Stimulated activated CD8-positive, alpha-beta memory T cell treated with anti-CD3 and anti-CD28 coated beads, Interleukin-12 subunit alpha, Interleukin-12 subunit beta, amount 100 ng/mL, for 24 hours (primary cell): ENCODE data around the gene CROCC2.

Experiments used
- DNase-seq: peaks from one replicate; pipeline ENCODE4 v3.0.0-alpha.2; 2020; ENCODE audit errors: extremely low read depth

CROCC2 gene

GRCh38 chr2:240875228-240876034 lies 30.7 kb upstream of the CROCC2 start:
- no peak for DNase-seq

- no peak for DNase-seq
These were observed 30.1 kb upstream of the CROCC2 start for GRCh38 chr2:240876035-240876474.

GRCh38 chr2:240876475-240877251 lies 29.5 kb upstream of the CROCC2 start:
- DNase-seq = no peak

- DNase-seq = no peak
These were observed 28.4 kb upstream of the CROCC2 start for GRCh38 chr2:240877460-240878340.

GRCh38 chr2:240878341-240878936 lies 27.7 kb upstream of the CROCC2 start:
- DNase-seq = no peak

GRCh38 chr2:240879105-240879504 lies 27.0 kb upstream of the CROCC2 start:
- DNase-seq = no peak

GRCh38 chr2:240881913-240882312 lies 24.2 kb upstream of the CROCC2 start:
- no peak for DNase-seq

- no peak for DNase-seq
These were observed 21.9 kb upstream of the CROCC2 start for GRCh38 chr2:240884221-240884620.

- no peak for DNase-seq
These were observed 21.4 kb upstream of the CROCC2 start for GRCh38 chr2:240884745-240885144.

GRCh38 chr2:240885566-240885965 lies 20.6 kb upstream of the CROCC2 start:
- DNase-seq = no peak

- no peak for DNase-seq
These were observed 20.0 kb upstream of the CROCC2 start for GRCh38 chr2:240886023-240886565.

GRCh38 chr2:240886678-240887609 lies 19.2 kb upstream of the CROCC2 start:
- no peak for DNase-seq

GRCh38 chr2:240887631-240888030 lies 18.5 kb upstream of the CROCC2 start:
- DNase-seq = no peak

- DNase-seq = no peak
These were observed 17.8 kb upstream of the CROCC2 start for GRCh38 chr2:240888130-240888889.

GRCh38 chr2:240888890-240889573 lies 17.1 kb upstream of the CROCC2 start:
- DNase-seq = no peak

GRCh38 chr2:240889601-240890560 lies 16.3 kb upstream of the CROCC2 start:
- DNase-seq = no peak

- DNase-seq = no peak
These were observed 15.4 kb upstream of the CROCC2 start for GRCh38 chr2:240890691-240891090.
